ENCODE data around the gene PRM3. TPM values are rescaled to one million over a fixed set of nuclear protein-coding genes. Genes with fewer than 3 reads are reported as not detected.

The PRM3 gene
- total RNA-seq, 1 donor, result not detected

DNA sequence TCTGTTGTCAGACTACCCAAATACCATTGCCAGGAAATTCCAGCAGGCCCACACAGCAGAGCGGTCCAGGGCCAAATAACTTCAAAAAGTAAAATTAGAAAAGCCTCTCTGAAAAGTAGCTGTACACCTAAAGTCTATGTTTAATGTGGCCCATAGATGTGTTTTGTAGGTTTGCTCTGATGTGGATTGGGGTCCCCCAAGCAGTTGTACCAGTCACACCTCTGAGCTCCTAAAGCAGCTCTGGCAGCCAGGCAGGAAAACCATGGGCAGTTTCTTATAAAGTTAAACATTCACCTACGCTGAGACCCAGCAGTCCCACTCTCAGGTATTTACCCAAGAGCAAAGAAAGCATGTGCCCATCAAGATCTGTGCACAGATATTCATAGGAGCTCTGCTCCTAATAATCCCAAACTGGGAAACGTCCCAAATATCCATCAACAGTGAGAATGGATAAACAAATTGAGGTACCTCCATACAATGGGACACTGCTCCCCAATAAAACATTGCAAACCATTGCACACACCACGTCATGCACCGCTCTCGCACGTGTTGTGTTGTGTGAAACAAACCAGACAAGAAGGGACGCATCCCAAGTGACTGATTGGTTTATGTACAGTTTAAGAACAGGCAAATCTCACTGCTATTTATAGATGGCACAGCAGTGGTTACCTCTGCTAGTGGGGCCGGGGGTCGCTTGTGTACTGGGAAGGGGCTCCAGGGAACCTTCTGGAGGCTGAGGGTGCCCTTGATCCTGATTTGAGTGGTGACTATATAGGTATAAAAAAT, 23.5 kb upstream of the PRM3 start:
- H3K27me3 ChIP-seq (ENCODE audit: insufficient read depth, low read length), result peaks cover 7% of the 10 kb centered on the region
- peak; percentile 1 for DNase-seq (ENCODE audit: insufficient read length, low spot score, missing footprints)
- peak overlapping the region; percentile 73 for H2AFZ ChIP-seq (ENCODE audit: low read length)
- peak overlapping the region; percentile 48 for H3K4me3 ChIP-seq (ENCODE audit: insufficient read depth, low read length)
- H3K9me3 ChIP-seq (ENCODE audit: low read depth, low read length), result no peaks in the 10 kb centered on the region
- H3K4me1 ChIP-seq (ENCODE audit: insufficient read depth, low read length), result peaks cover 10% of the 10 kb centered on the region
- no peaks in the 10 kb centered on the region for H3K79me2 ChIP-seq (ENCODE audit: insufficient read depth, low read length)
- no peaks in the 10 kb centered on the region for H4K20me1 ChIP-seq (ENCODE audit: insufficient read depth, low read length)
- H3K36me3 ChIP-seq (ENCODE audit: insufficient read depth, low read length), result no peaks in the 10 kb centered on the region
- TF ChIP-seq, protein P1, sequence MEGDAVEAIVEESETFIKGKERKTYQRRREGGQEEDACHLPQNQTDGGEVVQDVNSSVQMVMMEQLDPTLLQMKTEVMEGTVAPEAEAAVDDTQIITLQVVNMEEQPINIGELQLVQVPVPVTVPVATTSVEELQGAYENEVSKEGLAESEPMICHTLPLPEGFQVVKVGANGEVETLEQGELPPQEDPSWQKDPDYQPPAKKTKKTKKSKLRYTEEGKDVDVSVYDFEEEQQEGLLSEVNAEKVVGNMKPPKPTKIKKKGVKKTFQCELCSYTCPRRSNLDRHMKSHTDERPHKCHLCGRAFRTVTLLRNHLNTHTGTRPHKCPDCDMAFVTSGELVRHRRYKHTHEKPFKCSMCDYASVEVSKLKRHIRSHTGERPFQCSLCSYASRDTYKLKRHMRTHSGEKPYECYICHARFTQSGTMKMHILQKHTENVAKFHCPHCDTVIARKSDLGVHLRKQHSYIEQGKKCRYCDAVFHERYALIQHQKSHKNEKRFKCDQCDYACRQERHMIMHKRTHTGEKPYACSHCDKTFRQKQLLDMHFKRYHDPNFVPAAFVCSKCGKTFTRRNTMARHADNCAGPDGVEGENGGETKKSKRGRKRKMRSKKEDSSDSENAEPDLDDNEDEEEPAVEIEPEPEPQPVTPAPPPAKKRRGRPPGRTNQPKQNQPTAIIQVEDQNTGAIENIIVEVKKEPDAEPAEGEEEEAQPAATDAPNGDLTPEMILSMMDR (IDR thresholded peaks at IDR 0.05; ENCODE audit: extremely low read depth, low read depth, low read length), result no peak
- no peak overlapping the region for H3K27ac ChIP-seq (ENCODE audit: low read depth, low read length)
- H3K4me2 ChIP-seq (ENCODE audit: insufficient read depth, low read length), result peak overlapping the region; percentile 82

DNA sequence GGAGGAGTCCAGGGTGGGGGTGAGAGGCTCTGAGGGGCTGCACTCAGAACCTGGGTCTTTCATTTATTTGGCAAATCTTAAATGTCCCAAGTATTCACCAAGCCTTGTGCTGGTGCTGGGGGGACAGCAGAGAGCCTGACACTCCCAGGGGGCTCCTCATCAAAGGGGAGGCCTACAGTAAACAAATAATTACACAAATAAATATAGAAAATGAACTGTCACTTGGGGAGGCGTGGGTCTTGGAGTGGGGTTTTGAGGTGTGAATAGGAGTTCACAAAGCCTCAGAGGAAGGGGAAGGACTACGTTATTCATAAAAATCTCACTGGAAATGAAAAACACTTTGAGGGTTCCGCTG, 22.9 kb upstream of the PRM3 start:
- Histone ChIP-seq H3K27ac (ENCODE audit: low read depth, low read length) (no peak overlapping the region), H3K4me3 (ENCODE audit: insufficient read depth, low read length) (no peak overlapping the region), H3K27me3 (ENCODE audit: insufficient read depth, low read length) (peaks cover 12% of the 10 kb centered on the region), H3K79me2 (ENCODE audit: insufficient read depth, low read length) (no peaks in the 10 kb centered on the region), H3K4me2 (ENCODE audit: insufficient read depth, low read length) (no peak overlapping the region), H4K20me1 (ENCODE audit: insufficient read depth, low read length) (no peaks in the 10 kb centered on the region), H3K4me1 (ENCODE audit: insufficient read depth, low read length) (peaks cover 10% of the 10 kb centered on the region), H3K9me3 (ENCODE audit: low read depth, low read length) (no peaks in the 10 kb centered on the region), H3K36me3 (ENCODE audit: insufficient read depth, low read length) (no peaks in the 10 kb centered on the region), H2AFZ (ENCODE audit: low read length) (no peak overlapping the region)
- TF ChIP-seq, protein P1 (IDR thresholded peaks at IDR 0.05; ENCODE audit: extremely low read depth, low read depth, low read length), result no peak
- no peak for DNase-seq (ENCODE audit: insufficient read length, low spot score, missing footprints)

DNA sequence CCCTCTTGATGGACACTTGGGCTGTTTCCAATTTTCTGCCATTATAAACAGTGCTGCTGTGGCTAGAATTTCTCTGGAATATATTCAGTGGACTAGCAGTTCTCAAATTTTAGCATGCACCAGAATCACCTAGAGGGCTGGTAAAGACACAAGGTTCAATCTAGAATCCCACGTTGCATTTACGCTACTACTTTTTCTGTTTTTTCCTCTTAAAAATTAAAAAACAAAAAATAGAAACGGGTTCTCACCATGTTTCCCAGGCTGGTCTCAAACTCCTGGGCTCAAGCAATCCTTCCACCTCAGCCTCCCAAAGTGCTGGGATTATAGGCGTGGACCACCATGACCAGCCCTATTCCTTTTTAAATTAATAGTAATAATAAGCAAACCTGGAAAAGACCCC, 22.2 kb upstream of the PRM3 start:
- Histone ChIP-seq H3K27me3 (ENCODE audit: insufficient read depth, low read length) (peaks cover 13% of the 10 kb centered on the region), H3K4me1 (ENCODE audit: insufficient read depth, low read length) (peaks cover 10% of the 10 kb centered on the region), H3K27ac (ENCODE audit: low read depth, low read length) (no peak overlapping the region), H3K4me2 (ENCODE audit: insufficient read depth, low read length) (no peak overlapping the region), H3K36me3 (ENCODE audit: insufficient read depth, low read length) (no peaks in the 10 kb centered on the region), H2AFZ (ENCODE audit: low read length) (no peak overlapping the region), H3K9me3 (ENCODE audit: low read depth, low read length) (no peaks in the 10 kb centered on the region), H4K20me1 (ENCODE audit: insufficient read depth, low read length) (no peaks in the 10 kb centered on the region), H3K4me3 (ENCODE audit: insufficient read depth, low read length) (no peak overlapping the region), H3K79me2 (ENCODE audit: insufficient read depth, low read length) (no peaks in the 10 kb centered on the region)
- no peak for DNase-seq (ENCODE audit: insufficient read length, low spot score, missing footprints)
- TF ChIP-seq, protein P1 (IDR thresholded peaks at IDR 0.05; ENCODE audit: extremely low read depth, low read depth, low read length), result no peak

DNA sequence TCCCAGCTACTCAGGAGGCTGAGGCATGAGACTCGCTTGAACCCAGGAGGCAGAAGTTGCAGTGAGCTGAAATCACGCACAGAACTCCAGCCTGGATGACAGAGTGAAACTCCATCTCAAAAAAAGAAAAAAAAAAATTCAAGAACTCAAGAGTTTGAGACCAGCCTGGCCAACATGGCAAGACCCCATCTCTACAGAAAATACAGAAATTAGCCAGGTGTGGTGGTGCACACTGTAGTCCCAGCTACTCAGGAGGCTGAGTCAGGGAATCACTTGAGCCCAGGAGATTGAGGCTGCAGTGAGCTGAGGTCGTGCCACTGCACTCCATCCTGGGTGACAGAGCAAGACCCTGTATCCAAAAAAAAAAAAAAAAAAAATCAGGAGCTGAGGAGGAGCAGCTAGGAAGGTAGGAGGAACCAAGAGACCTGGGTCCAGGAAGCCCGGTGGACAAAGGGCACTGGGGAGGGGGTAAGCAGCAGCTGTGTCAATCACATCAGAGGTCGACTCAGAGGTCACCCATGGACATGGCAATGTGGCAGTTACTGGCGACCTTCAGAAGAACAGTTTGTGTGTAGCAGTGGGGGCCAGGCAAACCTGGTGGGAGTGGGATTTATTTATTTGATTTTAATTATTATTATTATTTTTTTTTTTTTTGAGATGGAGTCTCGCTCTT, 18.8 kb upstream of the PRM3 start:
- peaks cover 7% of the 10 kb centered on the region for H3K4me1 ChIP-seq (ENCODE audit: insufficient read depth, low read length)
- TF ChIP-seq, protein P1 (IDR thresholded peaks at IDR 0.05; ENCODE audit: extremely low read depth, low read depth, low read length), result no peak
- H3K27me3 ChIP-seq (ENCODE audit: insufficient read depth, low read length), result peaks cover 24% of the 10 kb centered on the region
- H3K4me3 ChIP-seq (ENCODE audit: insufficient read depth, low read length), result no peak overlapping the region
- DNase-seq (ENCODE audit: insufficient read length, low spot score, missing footprints), result peak; percentile 54
- H3K79me2 ChIP-seq (ENCODE audit: insufficient read depth, low read length), result no peaks in the 10 kb centered on the region
- no peak overlapping the region for H3K27ac ChIP-seq (ENCODE audit: low read depth, low read length)
- no peak overlapping the region for H2AFZ ChIP-seq (ENCODE audit: low read length)
- H3K4me2 ChIP-seq (ENCODE audit: insufficient read depth, low read length), result no peak overlapping the region
- no peaks in the 10 kb centered on the region for H3K36me3 ChIP-seq (ENCODE audit: insufficient read depth, low read length)
- H4K20me1 ChIP-seq (ENCODE audit: insufficient read depth, low read length), result no peaks in the 10 kb centered on the region
- H3K9me3 ChIP-seq (ENCODE audit: low read depth, low read length), result no peaks in the 10 kb centered on the region
